Liver (tissue), 3 donors: ENCODE data around the gene SERPING1.

ENCODE experiments used
- GABPA ChIP-seq, 2 donors: IDR thresholded peaks in 1 of 2; conservative IDR thresholded peaks in 1 of 2; 2 replicates each; pipeline ENCODE4 v1.6.1; 2016; ENCODE audit warnings: antibody characterized with exemption in 2 of 2, mild to moderate bottlenecking in 1 of 2, moderate library complexity in 1 of 2
- JUND ChIP-seq, 2 donors: IDR thresholded peaks; 2 replicates each; pipeline ENCODE4 v1.6.1; 2016; ENCODE audit warnings: antibody characterized with exemption in 2 of 2
- TAF1 ChIP-seq: conservative IDR thresholded peaks from 2 replicates; pipeline ENCODE4 v1.6.1; 2016; ENCODE audit warnings: antibody characterized with exemption, mild to moderate bottlenecking
- YY1 ChIP-seq: IDR thresholded peaks from 2 replicates; pipeline ENCODE4 v1.6.1; 2016; ENCODE audit warnings: antibody characterized with exemption, mild to moderate bottlenecking
- TF ChIP-seq, protein P1 (sequence below): fragments of 150-350 bp; IDR thresholded peaks from 2 replicates; pipeline ENCODE4 v1.5.1; 2017; ENCODE audit warnings: improper control_type of control experiment, low read depth, low read length; ENCODE audit not compliant: missing input control
- TF ChIP-seq, protein P2 (sequence below): IDR thresholded peaks from 2 replicates; pipeline ENCODE4 v1.6.1; 2016; ENCODE audit warnings: antibody characterized with exemption, mild to moderate bottlenecking
- donor health status: healthy.
- donor health status: healthy.

GRCh38 chr11:57562596-57562995, 34.9 kb upstream of the SERPING1 start:
- no peak for TF ChIP-seq TAF1
- TF ChIP-seq YY1: no peak
- TF ChIP-seq GABPA (IDR thresholded peaks at IDR 0.05 in 1 of 2, conservative IDR thresholded peaks at IDR 0.05 in 1 of 2): no peak
- TF ChIP-seq, protein P1, sequence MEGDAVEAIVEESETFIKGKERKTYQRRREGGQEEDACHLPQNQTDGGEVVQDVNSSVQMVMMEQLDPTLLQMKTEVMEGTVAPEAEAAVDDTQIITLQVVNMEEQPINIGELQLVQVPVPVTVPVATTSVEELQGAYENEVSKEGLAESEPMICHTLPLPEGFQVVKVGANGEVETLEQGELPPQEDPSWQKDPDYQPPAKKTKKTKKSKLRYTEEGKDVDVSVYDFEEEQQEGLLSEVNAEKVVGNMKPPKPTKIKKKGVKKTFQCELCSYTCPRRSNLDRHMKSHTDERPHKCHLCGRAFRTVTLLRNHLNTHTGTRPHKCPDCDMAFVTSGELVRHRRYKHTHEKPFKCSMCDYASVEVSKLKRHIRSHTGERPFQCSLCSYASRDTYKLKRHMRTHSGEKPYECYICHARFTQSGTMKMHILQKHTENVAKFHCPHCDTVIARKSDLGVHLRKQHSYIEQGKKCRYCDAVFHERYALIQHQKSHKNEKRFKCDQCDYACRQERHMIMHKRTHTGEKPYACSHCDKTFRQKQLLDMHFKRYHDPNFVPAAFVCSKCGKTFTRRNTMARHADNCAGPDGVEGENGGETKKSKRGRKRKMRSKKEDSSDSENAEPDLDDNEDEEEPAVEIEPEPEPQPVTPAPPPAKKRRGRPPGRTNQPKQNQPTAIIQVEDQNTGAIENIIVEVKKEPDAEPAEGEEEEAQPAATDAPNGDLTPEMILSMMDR: no peak
- TF ChIP-seq JUND (IDR thresholded peaks at IDR 0.05): no peak
- TF ChIP-seq, protein P2, sequence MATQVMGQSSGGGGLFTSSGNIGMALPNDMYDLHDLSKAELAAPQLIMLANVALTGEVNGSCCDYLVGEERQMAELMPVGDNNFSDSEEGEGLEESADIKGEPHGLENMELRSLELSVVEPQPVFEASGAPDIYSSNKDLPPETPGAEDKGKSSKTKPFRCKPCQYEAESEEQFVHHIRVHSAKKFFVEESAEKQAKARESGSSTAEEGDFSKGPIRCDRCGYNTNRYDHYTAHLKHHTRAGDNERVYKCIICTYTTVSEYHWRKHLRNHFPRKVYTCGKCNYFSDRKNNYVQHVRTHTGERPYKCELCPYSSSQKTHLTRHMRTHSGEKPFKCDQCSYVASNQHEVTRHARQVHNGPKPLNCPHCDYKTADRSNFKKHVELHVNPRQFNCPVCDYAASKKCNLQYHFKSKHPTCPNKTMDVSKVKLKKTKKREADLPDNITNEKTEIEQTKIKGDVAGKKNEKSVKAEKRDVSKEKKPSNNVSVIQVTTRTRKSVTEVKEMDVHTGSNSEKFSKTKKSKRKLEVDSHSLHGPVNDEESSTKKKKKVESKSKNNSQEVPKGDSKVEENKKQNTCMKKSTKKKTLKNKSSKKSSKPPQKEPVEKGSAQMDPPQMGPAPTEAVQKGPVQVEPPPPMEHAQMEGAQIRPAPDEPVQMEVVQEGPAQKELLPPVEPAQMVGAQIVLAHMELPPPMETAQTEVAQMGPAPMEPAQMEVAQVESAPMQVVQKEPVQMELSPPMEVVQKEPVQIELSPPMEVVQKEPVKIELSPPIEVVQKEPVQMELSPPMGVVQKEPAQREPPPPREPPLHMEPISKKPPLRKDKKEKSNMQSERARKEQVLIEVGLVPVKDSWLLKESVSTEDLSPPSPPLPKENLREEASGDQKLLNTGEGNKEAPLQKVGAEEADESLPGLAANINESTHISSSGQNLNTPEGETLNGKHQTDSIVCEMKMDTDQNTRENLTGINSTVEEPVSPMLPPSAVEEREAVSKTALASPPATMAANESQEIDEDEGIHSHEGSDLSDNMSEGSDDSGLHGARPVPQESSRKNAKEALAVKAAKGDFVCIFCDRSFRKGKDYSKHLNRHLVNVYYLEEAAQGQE: no peak
